Measurements from ENCODE around the gene DAW1. TPM values are rescaled to one million over a fixed set of nuclear protein-coding genes. Genes with fewer than 3 reads are reported as not detected.
A peak's percentile ranks its signal among the peaks of the same experiment; 100 is the strongest.

The DAW1 gene
- total RNA-seq, 1 donor from 2014 or later = 4.9 TPM

DNA sequence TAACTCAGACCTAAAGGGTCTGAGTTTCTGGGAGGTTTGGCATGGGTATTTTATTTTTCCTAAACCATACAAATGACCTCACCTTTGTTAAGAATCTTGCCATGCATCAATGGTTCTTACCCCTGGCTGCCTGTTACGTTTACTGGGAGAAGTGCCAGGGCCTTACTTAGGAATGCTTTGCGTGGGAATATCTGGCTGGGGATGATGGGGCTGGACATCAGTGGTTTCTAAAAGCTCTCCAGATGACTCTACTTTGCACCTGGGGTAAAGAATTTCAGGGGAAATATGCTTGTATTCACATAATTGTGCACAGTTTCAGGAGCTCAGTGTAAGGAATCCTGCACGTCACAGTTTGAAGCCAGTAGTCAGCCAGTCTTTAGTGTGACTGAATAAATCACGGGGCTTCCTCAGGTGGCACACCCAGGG is 18.2 kb upstream of the DAW1 start:
- Histone ChIP-seq H3K27me3 (ENCODE audit: low read depth) (no peaks in the 10 kb centered on the region), H3K27ac (no peak overlapping the region), H3K4me1 (peaks cover 9% of the 10 kb centered on the region), H3K9me3 (no peaks in the 10 kb centered on the region), H3K4me3 (no peak overlapping the region), H3K36me3 (no peaks in the 10 kb centered on the region)
- DNase-seq (no peak), ATAC-seq (peak; percentile 54 to 78)
- intact Hi-C loops (cut with DNase I) = no loop called here
- TF ChIP-seq, protein P1, sequence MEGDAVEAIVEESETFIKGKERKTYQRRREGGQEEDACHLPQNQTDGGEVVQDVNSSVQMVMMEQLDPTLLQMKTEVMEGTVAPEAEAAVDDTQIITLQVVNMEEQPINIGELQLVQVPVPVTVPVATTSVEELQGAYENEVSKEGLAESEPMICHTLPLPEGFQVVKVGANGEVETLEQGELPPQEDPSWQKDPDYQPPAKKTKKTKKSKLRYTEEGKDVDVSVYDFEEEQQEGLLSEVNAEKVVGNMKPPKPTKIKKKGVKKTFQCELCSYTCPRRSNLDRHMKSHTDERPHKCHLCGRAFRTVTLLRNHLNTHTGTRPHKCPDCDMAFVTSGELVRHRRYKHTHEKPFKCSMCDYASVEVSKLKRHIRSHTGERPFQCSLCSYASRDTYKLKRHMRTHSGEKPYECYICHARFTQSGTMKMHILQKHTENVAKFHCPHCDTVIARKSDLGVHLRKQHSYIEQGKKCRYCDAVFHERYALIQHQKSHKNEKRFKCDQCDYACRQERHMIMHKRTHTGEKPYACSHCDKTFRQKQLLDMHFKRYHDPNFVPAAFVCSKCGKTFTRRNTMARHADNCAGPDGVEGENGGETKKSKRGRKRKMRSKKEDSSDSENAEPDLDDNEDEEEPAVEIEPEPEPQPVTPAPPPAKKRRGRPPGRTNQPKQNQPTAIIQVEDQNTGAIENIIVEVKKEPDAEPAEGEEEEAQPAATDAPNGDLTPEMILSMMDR (IDR thresholded peaks at IDR 0.05) = no peak

DNA sequence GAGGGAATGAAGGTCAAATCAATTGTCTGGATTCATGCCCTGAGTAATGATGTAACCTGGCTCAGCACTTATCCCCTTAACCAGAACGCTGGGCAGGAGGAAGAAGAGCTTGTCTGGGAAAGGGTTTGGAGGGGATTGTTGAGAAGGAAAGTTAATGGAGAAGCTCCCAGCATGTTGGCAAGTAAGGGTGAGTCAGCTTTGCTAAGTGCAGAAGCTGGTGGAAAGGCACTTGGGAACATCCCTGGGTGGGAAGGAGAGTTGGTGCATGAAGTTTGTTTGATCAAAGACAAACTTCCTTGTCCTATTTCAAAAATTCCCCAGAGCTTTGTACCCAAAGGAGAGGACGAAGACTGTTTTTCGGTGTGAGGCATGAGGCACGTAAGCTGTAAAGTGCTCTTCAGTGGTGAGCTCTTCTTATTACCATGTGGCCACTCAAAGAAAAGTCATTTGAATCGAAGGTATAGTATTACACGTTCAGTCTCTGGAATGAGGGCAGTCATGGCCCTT is 17.6 kb upstream of the DAW1 start:
- Histone ChIP-seq H3K4me3 (no peak overlapping the region), H3K4me1 (peaks cover 9% of the 10 kb centered on the region), H3K27me3 (ENCODE audit: low read depth) (no peaks in the 10 kb centered on the region), H3K9me3 (no peaks in the 10 kb centered on the region), H3K36me3 (no peaks in the 10 kb centered on the region), H3K27ac (no peak overlapping the region)
- DNase-seq = no peak
- TF ChIP-seq, protein P1 (IDR thresholded peaks at IDR 0.05) = no peak
- intact Hi-C loops (cut with DNase I) = no loop called here
- ATAC-seq = peak; percentile 74 to 83

DNA sequence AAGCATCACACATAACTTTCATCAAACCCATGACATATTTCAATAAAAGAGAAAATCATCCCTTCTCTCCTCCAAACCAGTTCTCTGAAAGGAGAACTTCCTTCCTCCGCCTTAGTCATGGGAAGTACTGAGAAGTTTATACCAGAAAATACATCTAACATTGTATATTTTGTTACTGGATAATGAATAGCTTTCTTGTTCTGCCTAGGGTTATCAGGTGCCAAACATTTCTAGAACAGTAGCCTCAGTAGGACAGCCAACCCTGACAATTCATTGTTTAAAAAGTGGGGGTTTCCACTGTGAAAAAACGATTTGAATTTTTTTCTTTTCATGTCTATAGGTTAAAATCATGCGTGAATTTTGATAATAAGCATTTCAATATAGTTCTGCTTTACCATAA is 16.0 kb upstream of the DAW1 start:
- no peak for DNase-seq
- ATAC-seq = no peak
- Histone ChIP-seq H3K4me1 (peaks cover 9% of the 10 kb centered on the region), H3K27me3 (ENCODE audit: low read depth) (no peaks in the 10 kb centered on the region), H3K9me3 (no peaks in the 10 kb centered on the region), H3K36me3 (no peaks in the 10 kb centered on the region), H3K27ac (no peak overlapping the region), H3K4me3 (no peak overlapping the region)
- intact Hi-C loops (cut with DNase I) = no loop called here
- TF ChIP-seq, protein P1 (IDR thresholded peaks at IDR 0.05) = no peak

DNA sequence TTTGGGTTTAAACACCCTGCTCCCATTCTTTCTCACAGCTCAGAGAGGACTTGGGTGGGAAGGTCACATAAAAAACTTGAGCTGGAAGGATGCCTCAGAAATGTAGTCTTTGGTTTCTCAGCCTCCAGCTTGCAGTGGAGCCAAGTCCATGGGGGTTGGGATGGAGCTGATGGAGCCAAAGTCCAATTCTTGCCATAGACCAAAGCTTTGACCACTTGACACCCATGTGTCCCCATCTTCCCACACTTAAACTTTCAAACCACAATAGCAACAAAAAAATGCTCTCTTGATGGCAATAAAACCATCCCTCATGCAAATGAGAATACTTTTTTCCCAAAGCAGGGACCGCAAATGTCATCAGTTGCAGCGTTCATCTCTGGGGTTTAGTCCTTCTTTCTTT is 14.7 kb upstream of the DAW1 start:
- H3K27ac ChIP-seq = no peak overlapping the region
- TF ChIP-seq, protein P1 (IDR thresholded peaks at IDR 0.05) = no peak
- no peak overlapping the region for H3K4me3 ChIP-seq
- peaks cover 9% of the 10 kb centered on the region for H3K4me1 ChIP-seq
- intact Hi-C loops (cut with DNase I) = no loop called here
- H3K27me3 ChIP-seq (ENCODE audit: low read depth) = no peaks in the 10 kb centered on the region
- no peaks in the 10 kb centered on the region for H3K36me3 ChIP-seq
- ATAC-seq (no peak), DNase-seq (no peak)
- no peaks in the 10 kb centered on the region for H3K9me3 ChIP-seq

DNA sequence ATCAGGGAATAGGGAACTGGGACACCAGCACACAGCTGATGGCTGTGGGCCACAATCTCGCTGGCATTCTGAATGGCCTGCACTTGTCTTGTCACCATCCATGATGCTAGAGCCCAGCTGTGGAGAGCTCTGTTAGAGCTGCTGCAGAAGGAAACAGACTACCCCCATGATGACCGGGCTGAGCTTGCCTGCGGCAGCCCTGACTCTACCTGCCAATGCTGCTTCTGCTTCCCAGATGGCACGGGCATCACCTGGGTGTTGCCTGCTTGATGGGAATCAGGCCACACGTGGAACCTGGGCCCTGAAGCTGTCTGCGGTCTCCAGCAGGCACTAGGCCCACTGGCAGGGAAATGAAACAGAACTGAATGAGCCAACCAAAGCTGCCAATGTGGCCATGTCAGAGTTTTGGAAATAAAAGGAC is 11.2 kb upstream of the DAW1 start:
- TF ChIP-seq, protein P1 (IDR thresholded peaks at IDR 0.05) = no peak
- no peaks in the 10 kb centered on the region for H3K4me1 ChIP-seq
- intact Hi-C loops (cut with DNase I) = no loop called here
- no peaks in the 10 kb centered on the region for H3K36me3 ChIP-seq
- no peak for DNase-seq
- H3K9me3 ChIP-seq = no peaks in the 10 kb centered on the region
- no peak for ATAC-seq
- H3K27ac ChIP-seq = no peak overlapping the region
- H3K27me3 ChIP-seq (ENCODE audit: low read depth) = no peaks in the 10 kb centered on the region
- no peak overlapping the region for H3K4me3 ChIP-seq

DNA sequence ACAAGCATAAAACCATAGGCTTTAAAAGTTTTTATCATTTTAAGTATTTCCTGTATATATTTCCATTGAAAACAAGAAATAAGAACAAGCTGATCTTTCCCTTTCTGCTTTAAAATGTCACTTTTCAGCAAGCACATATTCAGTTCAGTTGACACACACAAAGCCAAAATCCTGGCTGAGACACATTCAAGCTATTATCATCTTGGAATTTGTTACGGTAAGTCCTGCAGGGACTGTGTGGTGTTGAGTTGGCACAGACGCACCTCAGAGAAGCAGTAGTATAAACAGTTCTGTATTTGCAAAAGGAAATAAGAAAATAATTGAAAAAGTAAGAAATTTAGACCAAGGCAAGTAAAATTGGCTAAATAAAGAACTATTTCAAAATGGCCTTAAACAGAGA is 10.4 kb upstream of the DAW1 start:
- intact Hi-C loops (cut with DNase I) = no loop called here
- H3K27ac ChIP-seq = no peak overlapping the region
- no peak for ATAC-seq

More for the DNA sequence above, 10.4 kb upstream of the DAW1 start:
- Histone ChIP-seq H3K9me3 (no peaks in the 10 kb centered on the region), H3K27me3 (ENCODE audit: low read depth) (no peaks in the 10 kb centered on the region), H3K36me3 (no peaks in the 10 kb centered on the region), H3K4me3 (no peak overlapping the region), H3K4me1 (no peaks in the 10 kb centered on the region)
- DNase-seq = no peak
- TF ChIP-seq, protein P1 (IDR thresholded peaks at IDR 0.05) = no peak

All from lower lobe of right lung (tissue), 2 donors.